Left ventricle myocardium inferior (tissue), 1 donor: ENCODE results near the gene KCTD8. TPM values are rescaled to one million over a fixed set of nuclear protein-coding genes. Genes with fewer than 3 reads are reported as not detected.
A peak's percentile ranks its signal among the peaks of the same experiment; 100 is the strongest.

ENCODE experiments used
- DNase-seq: peaks from one replicate; pipeline ENCODE4 v3.0.0-alpha.2; 2020
- H3K27ac ChIP-seq: fragments of 200-600 bp; replicated peaks from 2 replicates; pipeline ENCODE4 v1.8.0; 2021
- H3K27me3 ChIP-seq: fragments of 200-600 bp; 2 replicates; pipeline ENCODE4 v1.8.0; 2021; ENCODE audit warnings: low read depth
- H3K36me3 ChIP-seq: fragments of 200-600 bp; 2 replicates; pipeline ENCODE4 v1.8.0; 2021
- H3K4me1 ChIP-seq: fragments of 200-600 bp; 2 replicates; pipeline ENCODE4 v1.8.0; 2021
- H3K4me3 ChIP-seq: fragments of 200-600 bp; 2 replicates; pipeline ENCODE4 v1.8.0; 2021; ENCODE audit warnings: mild to moderate bottlenecking, moderate library complexity
- H3K9me3 ChIP-seq: fragments of 200-600 bp; replicated peaks from 2 replicates; pipeline ENCODE4 v1.8.0; 2021
- CTCF ChIP-seq: fragments of 200-600 bp; IDR thresholded peaks from 2 replicates; pipeline ENCODE4 v1.8.0; 2021; ENCODE audit warnings: antibody characterized with exemption, mild to moderate bottlenecking, borderline replicate concordance
- intact Hi-C: fragments of 100-400 bp; cut with micrococcal nuclease; formaldehyde crosslinking; loops from one replicate; pipeline ENCODE4 v1.11.0; 2022
- total RNA-seq: library from RNA; stranded (reverse); fragmentation: NEBNext Ultra II Directional; extraction: Animal tissue kit (Norgen Biotek cat#: 25700); gene quantifications from one replicate; pipeline ENCODE4 v1.2.1, GENCODE V29; 2021
- donor health status: DM: no; HTN: yes; CAD: no; lungs with severe emphysema.

The KCTD8 gene
- total RNA-seq, 1 donor from 2014 or later, result 0.14 TPM

DNA sequence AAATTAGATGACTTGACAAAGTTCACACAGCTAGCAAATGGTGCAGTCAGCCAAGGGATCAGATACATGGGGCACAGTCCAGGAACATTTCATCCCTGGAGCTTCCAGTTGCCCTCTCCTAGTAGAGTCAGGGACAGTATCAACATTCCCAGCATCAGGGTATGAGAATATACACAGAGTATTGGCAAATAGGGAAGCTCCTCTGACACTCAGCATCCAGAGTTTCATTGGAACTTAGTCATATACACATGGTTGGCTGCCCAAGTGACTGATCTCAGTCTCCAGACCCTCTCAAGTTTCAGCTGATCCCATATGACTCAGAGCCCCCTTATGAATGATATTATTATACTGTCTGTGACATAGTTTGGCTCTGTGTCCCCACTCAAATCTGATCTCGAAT, 13.7 kb upstream of the KCTD8 start:
- Histone ChIP-seq H3K4me3 (no peak overlapping the region), H3K36me3 (no peaks in the 10 kb centered on the region), H3K4me1 (no peaks in the 10 kb centered on the region), H3K9me3 (peaks cover 8% of the 10 kb centered on the region), H3K27me3 (no peaks in the 10 kb centered on the region), H3K27ac (no peak overlapping the region)
- intact Hi-C loops, result no loop called here
- TF ChIP-seq CTCF, result no peak
- DNase-seq, result no peak

DNA sequence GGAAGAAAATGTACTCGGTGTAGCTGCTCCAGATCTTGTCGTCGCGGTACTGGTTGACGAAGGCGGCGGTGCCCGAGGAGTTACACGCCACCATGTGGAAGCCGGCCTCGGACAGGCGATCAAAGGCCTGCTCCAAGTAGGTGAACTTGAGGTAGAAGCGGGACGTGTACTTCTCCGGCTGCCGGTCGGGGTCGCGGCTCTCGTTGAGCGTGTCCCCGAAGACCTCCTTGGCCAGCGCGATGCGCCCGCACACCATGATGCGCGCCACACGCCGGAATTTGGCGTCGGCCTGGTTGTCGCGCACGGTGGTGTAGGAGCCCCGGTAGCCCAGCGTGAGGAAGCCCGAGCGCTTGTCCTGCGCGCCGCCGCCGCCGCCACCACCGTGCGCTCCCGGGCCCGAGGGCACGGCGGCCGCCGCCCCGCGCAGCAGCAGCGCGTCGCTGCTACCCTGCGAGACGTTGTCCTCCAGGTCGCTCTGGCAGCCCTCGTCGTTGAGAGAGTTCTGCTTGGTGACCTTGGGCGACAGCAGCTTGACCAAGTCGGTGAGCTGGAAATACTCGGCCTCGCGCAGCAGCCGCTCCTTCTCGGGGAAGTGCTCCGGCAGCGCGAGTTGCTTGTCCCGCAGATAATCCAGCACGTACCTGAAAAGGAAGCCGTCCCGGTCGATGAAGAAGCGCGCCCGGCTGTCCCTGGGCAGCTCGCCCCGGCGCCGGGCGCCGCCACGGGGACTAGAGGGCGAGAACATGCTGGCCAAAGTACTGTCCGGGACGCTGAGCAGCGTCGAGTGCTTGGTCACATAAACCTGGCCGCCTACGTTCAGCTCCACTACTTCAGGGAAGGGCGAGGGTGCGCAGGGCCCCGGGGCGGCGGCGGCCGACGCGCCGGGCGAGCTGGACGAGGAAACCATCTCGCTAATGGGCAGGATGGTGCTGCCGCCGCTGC, 775 bp downstream of the KCTD8 start:
- H3K27me3 ChIP-seq, result peaks cover 88% of the 10 kb centered on the region
- no peak for TF ChIP-seq CTCF
- intact Hi-C loops, result no loop called here
- DNase-seq, result peak; percentile 23
- H3K4me3 ChIP-seq, result peak overlapping the region; percentile 68
- no peaks in the 10 kb centered on the region for H3K36me3 ChIP-seq
- H3K9me3 ChIP-seq, result no peaks in the 10 kb centered on the region
- H3K4me1 ChIP-seq, result peaks cover 27% of the 10 kb centered on the region
- H3K27ac ChIP-seq, result peak overlapping the region; percentile 67

GRCh38 chr4:44446801-44447562, 1.6 kb downstream of the KCTD8 start:
- H3K4me3 ChIP-seq, result peak overlapping the region; percentile 68
- intact Hi-C loops, result no loop called here
- peaks cover 85% of the 10 kb centered on the region for H3K27me3 ChIP-seq
- TF ChIP-seq CTCF, result no peak
- peaks cover 27% of the 10 kb centered on the region for H3K4me1 ChIP-seq
- no peak overlapping the region for H3K27ac ChIP-seq
- DNase-seq, result no peak
- no peaks in the 10 kb centered on the region for H3K9me3 ChIP-seq
- H3K36me3 ChIP-seq, result no peaks in the 10 kb centered on the region

DNA sequence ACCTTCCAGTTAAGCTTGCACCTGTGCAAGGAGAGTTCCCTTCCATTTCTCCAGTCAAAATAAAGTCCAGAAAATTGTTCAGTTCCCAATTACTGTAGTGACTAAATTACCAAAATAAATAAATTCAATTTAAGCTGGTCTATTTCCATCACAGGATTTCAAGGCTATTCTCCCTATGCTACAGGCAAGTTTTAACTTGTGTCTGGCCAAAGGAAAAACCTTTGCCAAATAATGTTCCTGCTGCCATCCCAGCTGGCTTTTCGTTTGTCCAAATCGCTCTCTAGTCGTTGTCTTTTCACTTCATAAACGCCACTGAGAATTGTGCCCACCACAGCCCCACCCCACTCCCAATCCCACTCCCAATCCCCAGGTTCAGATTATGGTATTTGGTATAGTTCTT, 2.4 kb downstream of the KCTD8 start:
- no peak for DNase-seq

More for the DNA sequence above, 2.4 kb downstream of the KCTD8 start:
- Histone ChIP-seq H3K27me3 (peaks cover 77% of the 10 kb centered on the region), H3K4me1 (peaks cover 27% of the 10 kb centered on the region), H3K36me3 (no peaks in the 10 kb centered on the region), H3K4me3 (peak overlapping the region; percentile 68), H3K9me3 (no peaks in the 10 kb centered on the region), H3K27ac (no peak overlapping the region)
- no peak for TF ChIP-seq CTCF
- intact Hi-C loops, result no loop called here
